HG03280 (cell line): ENCODE data around the gene UBXN4.
"Not testable (repeated sequence)": the region's sequence is repeated elsewhere in the genome, so short reads cannot be mapped to it uniquely, and the experiment has no call there.

ENCODE experiments used
- ATAC-seq: cut with Tn5 transposase; IDR thresholded peaks from one replicate; pipeline ENCODE4 v1.9.1; 2021; ENCODE audit warnings: mild to moderate bottlenecking, moderate library complexity; ENCODE audit not compliant: unreplicated experiment

UBXN4 gene, protein sequence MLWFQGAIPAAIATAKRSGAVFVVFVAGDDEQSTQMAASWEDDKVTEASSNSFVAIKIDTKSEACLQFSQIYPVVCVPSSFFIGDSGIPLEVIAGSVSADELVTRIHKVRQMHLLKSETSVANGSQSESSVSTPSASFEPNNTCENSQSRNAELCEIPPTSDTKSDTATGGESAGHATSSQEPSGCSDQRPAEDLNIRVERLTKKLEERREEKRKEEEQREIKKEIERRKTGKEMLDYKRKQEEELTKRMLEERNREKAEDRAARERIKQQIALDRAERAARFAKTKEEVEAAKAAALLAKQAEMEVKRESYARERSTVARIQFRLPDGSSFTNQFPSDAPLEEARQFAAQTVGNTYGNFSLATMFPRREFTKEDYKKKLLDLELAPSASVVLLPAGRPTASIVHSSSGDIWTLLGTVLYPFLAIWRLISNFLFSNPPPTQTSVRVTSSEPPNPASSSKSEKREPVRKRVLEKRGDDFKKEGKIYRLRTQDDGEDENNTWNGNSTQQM

DNA sequence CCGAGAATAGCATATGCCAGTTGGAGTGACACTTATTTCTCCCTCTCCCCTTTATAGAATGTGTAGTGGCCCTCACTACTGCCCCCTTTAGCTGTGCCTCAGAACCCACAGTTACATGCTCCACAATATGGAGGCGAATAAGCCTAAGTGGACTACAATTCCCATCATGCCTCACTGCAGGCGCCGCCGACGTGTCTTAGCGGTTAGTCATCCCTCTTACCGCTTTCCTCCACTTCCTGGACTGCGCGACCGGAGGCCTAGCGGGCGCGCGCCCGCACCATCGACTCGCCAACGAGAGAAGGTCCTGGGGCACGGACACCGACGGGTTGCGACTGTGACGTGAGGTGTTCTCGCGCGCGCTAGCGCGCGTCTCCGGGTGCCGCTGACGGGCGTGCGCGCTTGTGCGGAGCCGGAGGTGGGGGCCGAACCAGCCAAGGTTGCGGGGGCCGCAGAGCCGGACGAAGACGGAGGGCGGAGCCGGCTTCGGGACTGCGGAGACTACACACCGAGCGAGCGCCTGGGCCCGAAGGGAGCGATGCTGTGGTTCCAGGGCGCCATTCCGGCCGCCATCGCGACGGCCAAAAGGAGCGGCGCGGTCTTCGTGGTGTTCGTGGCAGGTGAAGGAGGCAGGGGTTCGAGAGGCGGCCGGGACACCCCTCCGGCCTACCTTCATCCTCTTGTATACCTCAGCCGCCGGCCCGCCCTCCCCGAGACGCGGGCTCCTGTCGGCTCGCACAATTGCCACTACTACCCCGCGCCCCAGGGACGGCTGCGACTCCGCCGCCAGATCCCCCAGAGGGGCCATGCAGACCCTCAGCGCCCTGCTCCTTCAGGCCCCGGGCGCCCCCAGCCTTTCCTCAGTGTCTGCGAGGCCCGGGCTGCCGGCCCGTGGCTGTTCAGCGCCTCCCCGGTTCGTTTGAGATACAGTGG is at the start of gene UBXN4:
Gene UBXN4 (plus strand): TSS at position 461 of the 930 bp plus-strand sequence. CDS start 75 bp downstream, at position 536.
- peak; percentile 90 for ATAC-seq

DNA sequence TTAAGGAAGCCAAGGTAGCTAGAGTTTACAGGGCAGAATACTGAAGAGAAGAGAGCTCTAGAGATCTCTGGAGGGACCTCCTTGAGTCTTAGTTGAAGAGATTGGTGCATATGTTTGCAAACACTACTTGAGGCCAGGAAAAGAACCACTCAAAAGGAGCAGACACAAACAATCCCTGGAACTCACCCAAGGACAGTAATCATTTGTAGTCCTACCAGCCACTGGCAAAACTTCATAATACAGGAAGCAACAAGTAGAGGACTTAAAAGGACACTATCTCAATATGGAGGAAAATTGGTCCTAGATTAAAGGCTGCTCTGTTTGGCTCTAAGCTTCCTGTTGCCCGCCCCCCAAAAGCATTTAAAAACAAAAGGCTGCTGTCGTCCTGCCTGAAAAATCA is 46.9 kb upstream of the UBXN4 start:
- no peak for ATAC-seq

DNA sequence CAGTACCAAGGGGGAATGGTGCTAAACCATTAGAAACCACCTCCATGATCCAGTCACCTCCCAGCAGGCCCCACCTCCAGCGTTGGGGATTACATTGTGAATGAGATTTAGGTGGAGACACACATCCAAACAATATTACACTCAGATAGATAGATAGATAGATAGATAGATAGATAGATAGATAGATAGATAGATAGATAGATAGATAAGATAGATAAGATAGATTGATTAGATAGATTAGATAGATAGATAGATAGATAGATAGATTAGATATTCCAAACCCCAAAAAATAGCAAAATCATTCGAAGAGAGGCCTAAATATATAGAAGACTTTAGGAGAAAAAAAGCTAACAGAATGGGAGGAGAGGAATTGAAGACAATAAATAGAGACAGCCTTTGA is 42.8 kb upstream of the UBXN4 start:
- ATAC-seq, result no peak

DNA sequence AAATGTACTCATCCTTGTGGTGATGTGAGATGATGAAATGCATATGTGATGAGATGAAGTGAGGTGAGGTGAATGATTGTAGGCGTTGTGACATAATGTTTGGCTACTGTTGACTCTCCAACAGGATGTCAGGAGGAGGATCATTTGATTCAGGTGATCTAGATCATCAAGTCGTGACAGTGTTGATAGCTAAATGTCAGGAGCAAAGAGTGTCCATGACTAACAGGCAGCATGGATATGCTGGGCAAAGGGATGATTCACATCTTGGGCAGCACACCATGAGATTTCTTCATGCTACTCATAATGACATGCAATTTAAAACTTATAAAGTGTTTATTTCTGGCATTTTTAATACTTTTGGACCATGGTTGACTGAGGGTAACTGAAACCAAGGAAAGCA is 40.2 kb upstream of the UBXN4 start:
- ATAC-seq, result no peak

DNA sequence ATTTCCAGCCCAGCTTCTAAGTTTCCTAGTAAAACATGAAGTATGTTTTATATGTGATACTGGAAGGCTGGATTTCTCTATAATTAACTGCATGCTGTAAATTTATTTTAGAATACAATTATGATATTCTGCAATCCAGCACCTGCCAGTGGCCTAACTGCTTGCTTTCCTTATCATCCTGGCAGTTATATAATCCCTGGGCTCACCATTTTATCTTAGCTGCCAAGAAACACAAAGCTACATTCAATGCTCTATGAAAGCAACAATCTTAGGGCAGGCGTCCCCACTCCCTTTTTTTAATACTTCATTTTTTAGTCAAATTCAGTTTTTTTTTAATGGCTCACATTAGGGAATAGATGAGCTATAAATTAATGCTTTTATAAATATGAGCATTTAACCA is 38.4 kb upstream of the UBXN4 start:
- ATAC-seq, result no peak

DNA sequence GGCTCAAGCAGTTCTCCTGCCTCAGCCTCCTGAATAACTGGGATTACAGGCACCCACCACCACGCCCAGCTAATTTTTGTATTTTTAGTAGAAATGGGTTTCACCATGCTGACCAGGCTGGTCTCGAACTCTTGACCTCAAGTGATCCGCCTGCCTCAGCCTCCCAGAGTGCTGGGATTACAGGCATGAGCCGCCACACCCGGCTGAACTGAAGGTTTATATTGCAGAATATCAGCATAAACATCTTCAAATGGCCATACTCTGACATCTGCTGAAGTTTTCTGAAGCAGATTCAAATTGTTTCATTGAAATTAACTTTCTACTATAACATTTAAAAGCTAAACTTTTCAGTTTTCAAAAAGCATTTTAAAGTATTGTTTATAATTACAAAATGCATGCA is 37.6 kb upstream of the UBXN4 start:
- not testable (repeated sequence) for ATAC-seq

DNA sequence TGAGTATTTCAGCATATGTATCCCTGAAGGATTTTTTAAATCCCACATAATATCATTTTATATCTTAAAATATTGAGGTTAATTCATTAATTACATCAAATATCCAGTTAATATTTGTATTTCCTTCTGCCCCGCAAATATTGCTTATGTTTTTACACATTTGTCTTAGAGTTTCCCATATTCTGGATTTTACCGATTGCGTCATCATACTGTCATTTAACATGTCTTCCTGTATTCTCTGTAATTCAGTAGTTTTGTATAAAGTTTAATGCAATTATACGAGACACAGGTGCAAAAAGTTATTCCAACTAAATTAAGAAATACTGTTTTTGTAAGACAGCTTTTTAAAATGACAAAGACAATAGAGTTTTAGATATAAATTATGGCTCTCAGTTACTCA is 33.5 kb upstream of the UBXN4 start:
- ATAC-seq, result no peak

DNA sequence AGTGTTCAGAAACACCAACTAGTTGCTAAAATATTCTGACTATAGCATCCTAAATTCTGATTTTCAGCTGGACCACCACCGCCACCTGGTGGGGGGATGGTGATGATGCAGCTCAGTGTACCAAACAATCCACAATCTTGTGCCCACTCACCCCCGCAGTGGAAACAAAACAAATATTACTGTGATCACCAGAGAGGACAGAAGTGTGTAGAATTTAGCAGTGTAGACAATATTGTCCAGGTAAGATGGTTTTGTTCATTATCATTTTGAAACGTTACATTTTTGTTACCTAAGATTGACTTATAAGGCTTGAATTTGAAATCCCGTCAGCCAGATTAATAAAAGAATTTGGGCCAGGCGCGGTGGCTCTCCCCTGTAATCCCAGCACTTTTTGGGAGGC is 31.7 kb upstream of the UBXN4 start:
- no peak for ATAC-seq

DNA sequence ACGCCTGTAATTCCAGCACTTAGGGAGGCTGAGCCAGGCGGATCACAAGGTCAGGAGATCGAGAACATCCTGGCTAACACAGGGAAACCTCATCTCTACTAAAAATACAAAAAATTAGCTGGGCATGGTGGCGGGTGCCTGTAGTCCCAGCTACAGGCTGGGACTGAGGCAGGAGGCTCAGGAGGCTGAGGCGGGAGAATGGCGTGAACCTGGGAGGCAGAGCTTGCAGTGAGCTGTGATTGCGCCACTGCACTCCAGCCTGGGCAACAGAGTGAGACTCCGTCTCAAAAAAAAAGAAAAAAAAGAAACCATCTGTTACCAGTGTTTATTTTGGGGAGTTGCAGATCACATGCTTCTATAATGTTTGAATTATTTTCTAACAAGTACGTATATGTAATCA is 26.6 kb upstream of the UBXN4 start:
- not testable (repeated sequence) for ATAC-seq

DNA sequence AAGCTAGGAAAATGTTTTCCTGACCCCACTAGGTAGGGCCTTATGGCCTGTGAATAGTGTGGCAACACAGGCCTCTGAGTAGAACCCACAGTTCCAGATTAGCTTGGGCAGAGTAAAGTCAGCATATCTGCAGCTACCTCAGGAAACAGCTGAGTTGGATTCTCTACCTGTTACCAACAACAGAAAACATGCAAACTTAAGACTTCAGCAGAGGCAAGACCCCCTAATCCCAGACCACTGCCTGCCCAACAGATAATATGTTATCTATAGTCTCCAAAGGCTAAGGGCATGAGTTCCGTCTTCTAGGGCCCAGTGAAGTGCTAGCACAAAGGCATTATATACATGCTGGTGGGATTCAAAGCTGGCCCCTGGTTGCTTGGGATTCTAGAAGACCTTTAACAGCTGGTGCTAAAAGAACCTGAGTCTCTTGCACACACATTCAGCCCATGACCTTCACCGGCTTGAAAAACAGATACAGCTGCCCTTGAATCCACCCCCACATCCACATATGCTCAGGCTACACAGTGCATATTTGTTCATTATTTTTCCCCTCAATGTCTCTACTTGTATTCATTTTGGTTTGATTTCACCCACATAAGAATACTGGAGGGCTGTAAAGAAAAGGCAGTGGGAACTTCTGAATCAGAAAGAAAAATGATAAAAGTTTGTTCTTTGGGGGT is 13.5 kb upstream of the UBXN4 start:
- no peak for ATAC-seq

DNA sequence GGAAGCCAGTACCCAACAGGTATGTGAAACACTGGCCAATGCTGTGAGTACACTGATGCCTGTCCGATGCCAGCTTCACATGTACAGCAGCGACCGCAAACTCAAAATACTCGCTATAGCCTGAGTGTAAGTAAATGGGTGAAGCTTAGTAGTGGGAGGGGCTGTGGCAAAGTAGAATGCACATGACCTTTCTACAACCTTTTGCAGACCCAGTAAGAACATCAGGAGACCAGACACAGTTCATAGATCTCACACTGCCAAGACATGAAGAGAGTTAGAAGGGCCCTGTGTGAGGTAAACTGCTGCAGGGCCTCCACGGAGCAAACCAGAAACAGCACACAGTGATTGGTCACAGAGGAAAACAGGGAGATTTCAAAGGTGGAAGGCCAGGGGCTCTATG is 9.1 kb upstream of the UBXN4 start:
- no peak for ATAC-seq

DNA sequence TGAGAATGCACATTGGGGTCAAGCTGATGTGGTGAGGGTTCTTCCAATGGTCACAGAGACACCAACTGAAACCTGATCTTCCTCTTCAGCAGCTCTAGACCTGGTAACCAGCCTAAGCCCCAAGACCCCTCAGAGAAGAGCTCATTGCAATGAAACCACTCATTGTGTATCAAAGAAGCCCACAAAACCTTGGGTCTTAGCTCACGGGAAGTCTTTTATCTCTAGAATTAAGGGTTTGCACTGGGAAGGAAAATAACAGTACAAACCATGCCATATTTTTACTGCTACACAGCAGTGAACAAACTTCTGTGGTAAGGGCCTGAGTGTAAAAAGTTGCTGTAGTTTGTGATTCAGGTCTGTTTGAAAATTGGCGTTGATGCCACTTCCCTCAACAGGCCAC is 8.6 kb upstream of the UBXN4 start:
- no peak for ATAC-seq

DNA sequence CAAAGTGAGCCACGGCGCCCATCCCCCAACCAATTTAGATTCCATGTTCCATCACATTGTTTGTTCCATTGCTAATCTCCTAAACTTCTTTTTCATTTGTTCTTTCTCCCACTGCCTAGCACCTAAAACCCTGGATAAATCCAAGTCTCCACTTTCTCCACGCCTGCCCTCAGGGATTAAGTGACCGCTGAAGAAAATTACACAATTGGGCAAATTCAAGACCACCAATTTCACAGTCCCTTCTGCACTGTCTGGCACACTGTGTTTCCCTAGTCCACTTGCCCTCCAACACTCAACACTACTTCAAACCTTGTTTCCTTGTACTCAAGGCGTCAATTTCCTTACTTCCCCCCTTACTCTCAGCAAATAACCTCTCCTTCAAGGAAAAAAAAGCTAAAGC is 5.1 kb upstream of the UBXN4 start:
- no peak for ATAC-seq

DNA sequence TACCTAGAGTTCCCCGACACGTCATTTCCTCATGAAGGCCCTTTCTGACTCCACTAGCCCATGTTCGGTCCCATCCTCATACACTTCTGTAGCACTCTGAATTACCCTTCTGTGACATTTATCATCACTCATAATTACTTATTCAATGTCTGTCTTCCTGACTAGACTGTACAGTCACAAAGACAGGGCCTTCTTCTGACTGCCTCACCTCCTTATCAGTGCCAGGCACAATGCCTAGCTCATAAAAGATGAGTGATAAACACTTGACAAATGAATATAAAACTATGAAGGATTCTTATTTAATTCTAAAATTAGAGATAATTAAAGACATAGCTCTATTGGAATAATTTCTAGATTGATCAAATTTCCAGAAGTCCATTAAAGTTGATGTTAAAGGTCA is 1.4 kb upstream of the UBXN4 start:
- no peak for ATAC-seq

DNA sequence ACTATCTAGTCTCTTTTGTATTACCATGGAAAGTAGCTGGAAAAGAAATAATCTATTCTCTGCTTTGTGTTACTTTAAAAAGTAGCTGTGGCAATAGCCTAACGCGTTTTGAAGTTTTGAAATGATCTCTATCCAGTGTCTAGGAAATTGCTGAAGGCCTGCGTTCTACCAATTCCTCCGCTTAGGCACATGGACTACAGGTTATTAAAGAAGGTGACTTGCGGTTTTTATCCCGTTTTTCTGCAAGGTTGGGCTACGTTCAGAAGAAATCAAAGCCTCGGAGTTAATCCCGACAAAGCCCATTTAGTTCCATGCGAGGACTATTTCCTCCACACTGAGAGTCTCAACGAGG is 636 bp upstream of the UBXN4 start:
- ATAC-seq, result no peak

DNA sequence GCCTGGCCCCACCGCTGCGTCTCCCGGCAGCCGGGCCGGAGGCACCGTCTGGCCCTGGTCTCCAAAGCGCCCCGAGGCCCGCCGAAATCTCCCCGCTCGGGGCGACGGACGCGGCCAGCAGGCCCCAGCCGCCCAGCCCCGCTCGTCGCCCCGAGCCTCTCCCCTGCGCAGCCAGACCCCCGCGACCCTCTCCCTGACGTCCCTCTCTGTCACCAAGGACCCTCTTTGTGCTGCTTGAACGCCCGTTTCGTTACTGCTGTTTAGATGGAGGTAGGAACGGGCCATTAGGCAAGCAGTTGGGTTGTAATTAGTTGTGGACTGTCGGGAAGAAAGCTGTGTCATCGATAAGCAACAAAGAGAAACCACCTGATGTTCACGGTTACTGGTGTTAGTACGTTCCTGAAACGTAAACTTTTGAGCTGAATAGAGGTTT is 686 bp downstream of the UBXN4 start:
- ATAC-seq, result peak; percentile 12

DNA sequence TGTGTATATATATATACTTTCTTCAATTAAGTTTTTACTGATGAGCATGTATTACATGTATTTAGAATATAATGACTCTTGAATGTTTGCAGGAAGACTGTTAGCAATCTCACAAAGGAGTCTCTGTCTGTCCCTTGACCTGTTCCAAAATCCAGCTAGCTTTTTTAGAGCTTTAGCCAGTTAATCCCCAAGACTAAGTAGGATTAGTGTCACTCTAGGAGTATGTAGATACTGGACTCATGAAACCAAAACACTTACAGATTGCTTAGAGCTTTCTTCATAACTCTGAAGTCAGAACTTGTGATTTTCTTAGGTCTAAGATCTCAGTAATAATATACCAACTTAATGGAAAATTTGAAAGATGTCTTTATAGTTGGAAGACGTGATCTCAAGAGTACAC is 2.2 kb downstream of the UBXN4 start:
- ATAC-seq, result no peak

DNA sequence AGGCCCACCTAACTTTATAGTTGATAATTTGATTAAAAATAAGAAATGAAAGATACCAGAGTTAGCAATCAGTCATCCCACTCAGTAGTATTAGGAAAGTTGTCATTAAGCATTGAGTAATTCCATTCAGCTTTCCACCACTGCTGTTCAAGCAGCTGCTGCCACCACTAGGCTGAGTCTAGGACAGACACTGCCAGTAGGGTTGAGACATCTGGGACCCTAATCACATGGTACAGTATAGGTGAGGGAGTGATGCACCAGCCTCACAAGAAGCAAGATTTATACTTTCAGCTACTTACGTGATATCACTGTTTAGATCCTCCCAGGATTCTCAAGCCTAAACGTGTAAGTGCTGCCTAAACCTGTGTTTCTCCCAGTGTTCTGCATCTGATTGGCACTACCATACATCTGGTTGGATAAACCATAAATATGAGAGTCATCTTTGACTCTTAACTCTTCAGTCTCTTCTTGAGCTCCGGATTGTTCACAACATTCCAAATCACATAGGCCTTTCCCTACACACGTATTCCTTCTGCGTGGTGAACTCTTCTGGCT is 3.2 kb downstream of the UBXN4 start:
- ATAC-seq, result no peak

DNA sequence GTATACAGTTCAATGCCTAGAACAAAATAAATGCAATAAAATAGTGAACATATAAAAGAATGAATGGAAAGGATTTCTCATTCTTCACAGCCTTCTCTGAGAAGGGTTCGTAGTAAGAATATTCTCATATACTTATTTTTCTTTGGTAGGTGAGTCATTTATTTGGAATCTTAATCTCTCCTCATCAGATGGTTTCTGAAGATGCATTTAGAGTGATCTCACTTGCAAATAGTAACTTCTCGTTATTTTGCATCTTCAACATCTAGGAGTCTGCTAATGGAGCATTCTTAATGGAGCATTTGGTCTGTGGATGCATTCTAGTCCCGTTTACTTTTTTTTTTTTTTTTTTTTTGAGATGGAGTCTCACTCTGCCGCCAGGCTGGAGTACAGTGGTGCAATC is 3.9 kb downstream of the UBXN4 start:
- no peak for ATAC-seq

DNA sequence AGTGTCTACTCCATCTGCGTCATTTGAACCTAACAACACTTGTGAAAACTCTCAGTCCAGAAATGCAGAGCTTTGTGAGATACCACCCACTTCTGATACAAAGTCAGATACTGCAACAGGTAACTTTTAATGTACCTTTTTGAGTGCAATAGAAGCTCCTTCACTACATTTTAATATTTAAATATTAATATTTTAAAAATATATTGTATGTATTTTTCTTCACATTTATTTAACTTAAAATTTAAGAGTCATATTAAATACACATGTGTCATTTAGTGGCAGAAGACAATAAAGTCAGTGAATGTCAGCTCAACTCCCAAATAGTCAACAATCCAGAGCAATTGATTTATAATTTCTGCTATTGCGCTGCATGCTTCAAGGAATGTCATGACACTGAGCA is 13.9 kb downstream of the UBXN4 start:
- ATAC-seq, result no peak

DNA sequence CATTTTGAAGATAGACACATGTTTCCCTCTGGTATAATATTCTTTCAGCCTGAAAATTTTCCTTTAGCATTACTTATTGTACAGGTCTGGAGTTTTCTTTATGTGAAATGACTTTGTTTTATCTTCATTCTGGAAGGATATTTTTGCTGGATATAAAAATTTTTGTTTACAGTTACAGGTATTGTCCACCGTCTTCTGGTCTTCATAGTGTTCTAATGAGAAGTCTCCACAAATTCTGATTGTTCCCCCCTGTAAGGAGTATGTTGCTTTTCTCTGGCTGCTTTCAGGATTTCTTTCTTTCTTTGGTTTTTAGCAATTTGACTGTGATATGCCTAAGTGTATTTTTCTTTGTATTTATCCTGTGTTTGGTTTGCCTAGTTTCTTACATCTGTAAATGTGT is 15.0 kb downstream of the UBXN4 start:
- no peak for ATAC-seq
